ENCODE measurements around the gene FILIP1L. TPM values are rescaled to one million over a fixed set of nuclear protein-coding genes. Genes with fewer than 3 reads are reported as not detected.

The FILIP1L gene
- total RNA-seq, 2 donors from 2014 or later = 370 to 630 TPM

- DNase-seq (ENCODE audit: low spot score) = no peak
- intact Hi-C loops (cut with DNase I) = loop anchor here in 1 of 2 donors (10.0 kb wide), 1 partner anchor 69 kb away; no protein-coding TSS in a partner anchor
These were observed 238.7 kb downstream of the FILIP1L start for GRCh38 chr3:99875581-99875928.

- DNase-seq (ENCODE audit: low spot score) = no peak
- intact Hi-C loops (cut with DNase I) = loop anchor here (5.0 to 10.0 kb wide), 2 partner anchors 70 to 168 kb away; no protein-coding TSS in a partner anchor
These were observed 239.9 kb downstream of the FILIP1L start for GRCh38 chr3:99874237-99875002.

GRCh38 chr3:99873269-99874102, 240.8 kb downstream of the FILIP1L start:
- intact Hi-C loops (cut with DNase I) = loop anchor here (5.0 to 10.0 kb wide), 2 partner anchors 71 to 169 kb away; no protein-coding TSS in a partner anchor
- no peak for DNase-seq (ENCODE audit: low spot score)

- DNase-seq (ENCODE audit: low spot score) = no peak
- intact Hi-C loops (cut with DNase I) = loop anchor here (5.0 to 10.0 kb wide), 2 partner anchors 72 to 169 kb away; no protein-coding TSS in a partner anchor
These were observed 241.4 kb downstream of the FILIP1L start for GRCh38 chr3:99872923-99873254.

- intact Hi-C loops (cut with DNase I) = loop anchor here (5.0 to 10.0 kb wide), 2 partner anchors 73 to 171 kb away; no protein-coding TSS in a partner anchor
These were observed 242.9 kb downstream of the FILIP1L start for GRCh38 chr3:99871231-99872045.

GRCh38 chr3:99870712-99871111, 243.6 kb downstream of the FILIP1L start:
- intact Hi-C loops (cut with DNase I) = loop anchor here (5.0 to 10.0 kb wide), 2 partner anchors 74 to 172 kb away; no protein-coding TSS in a partner anchor
- DNase-seq (ENCODE audit: low spot score) = no peak

More at GRCh38 chr3:99871231-99872045, 242.9 kb downstream of the FILIP1L start:
- no peak for DNase-seq (ENCODE audit: low spot score)

- DNase-seq (ENCODE audit: low spot score) = no peak
These were observed 244.7 kb downstream of the FILIP1L start for GRCh38 chr3:99869621-99870020.

GRCh38 chr3:99868311-99868646, 246.0 kb downstream of the FILIP1L start:
- intact Hi-C loops (cut with DNase I) = no loop called here

More at GRCh38 chr3:99869621-99870020, 244.7 kb downstream of the FILIP1L start:
- intact Hi-C loops (cut with DNase I) = loop anchor here (5.0 to 10.0 kb wide), 2 partner anchors 75 to 173 kb away; no protein-coding TSS in a partner anchor

GRCh38 chr3:99867594-99868310, 246.5 kb downstream of the FILIP1L start:
- intact Hi-C loops (cut with DNase I) = no loop called here
- no peak for DNase-seq (ENCODE audit: low spot score)

More at GRCh38 chr3:99868311-99868646, 246.0 kb downstream of the FILIP1L start:
- DNase-seq (ENCODE audit: low spot score) = no peak

- no peak for DNase-seq (ENCODE audit: low spot score)
- intact Hi-C loops (cut with DNase I) = no loop called here
These were observed 248.0 kb downstream of the FILIP1L start for GRCh38 chr3:99866261-99866761.

GRCh38 chr3:99865321-99865720, 249.0 kb downstream of the FILIP1L start:
- no peak for DNase-seq (ENCODE audit: low spot score)
- intact Hi-C loops (cut with DNase I) = no loop called here

- intact Hi-C loops (cut with DNase I) = no loop called here
- DNase-seq (ENCODE audit: low spot score) = no peak
These were observed 250.0 kb downstream of the FILIP1L start for GRCh38 chr3:99864289-99864688.

- intact Hi-C loops (cut with DNase I) = no loop called here
These were observed 250.7 kb downstream of the FILIP1L start for GRCh38 chr3:99863588-99863987.

GRCh38 chr3:99863002-99863401, 251.3 kb downstream of the FILIP1L start:
- DNase-seq (ENCODE audit: low spot score) = no peak
- intact Hi-C loops (cut with DNase I) = no loop called here

More at GRCh38 chr3:99863588-99863987, 250.7 kb downstream of the FILIP1L start:
- DNase-seq (ENCODE audit: low spot score) = no peak

GRCh38 chr3:99862208-99862607, 252.1 kb downstream of the FILIP1L start:
- no peak for DNase-seq (ENCODE audit: low spot score)
- intact Hi-C loops (cut with DNase I) = no loop called here

GRCh38 chr3:99861216-99861615, 253.1 kb downstream of the FILIP1L start:
- no peak for DNase-seq (ENCODE audit: low spot score)
- intact Hi-C loops (cut with DNase I) = no loop called here

GRCh38 chr3:99859825-99860224, 254.5 kb downstream of the FILIP1L start:
- intact Hi-C loops (cut with DNase I) = no loop called here
- no peak for DNase-seq (ENCODE audit: low spot score)

GRCh38 chr3:99858469-99858868, 255.8 kb downstream of the FILIP1L start:
- intact Hi-C loops (cut with DNase I) = no loop called here
- no peak for DNase-seq (ENCODE audit: low spot score)

Measured in posterior vena cava (tissue), 2 donors.